Activated CD8-positive, alpha-beta memory T cell treated with anti-CD3 and anti-CD28 coated beads, Interleukin-2, amount 50 U/mL, for 48 hours (primary cell): Measurements from ENCODE around the gene MAN1A2.
A peak's percentile ranks its signal among the peaks of the same experiment; 100 is the strongest.
"Not testable (repeated sequence)": the region's sequence is repeated elsewhere in the genome, so short reads cannot be mapped to it uniquely, and the experiment has no call there.

Experiments used
- DNase-seq: peaks from one replicate; pipeline ENCODE4 v3.0.0-alpha.2; 2020

The MAN1A2 gene

GRCh38 chr1:117367046-117368025, at the start of gene MAN1A2:
Gene MAN1A2 (plus strand): TSS chr1:117367449. CDS start chr1:117368184, 735 bp downstream.
- peak; percentile 83 for DNase-seq

GRCh38 chr1:117318011-117318410, 49.2 kb upstream of the MAN1A2 start:
- no peak for DNase-seq

- DNase-seq = no peak
These were observed 48.8 kb upstream of the MAN1A2 start for GRCh38 chr1:117318426-117318825.

GRCh38 chr1:117320515-117320914, 46.7 kb upstream of the MAN1A2 start:
- DNase-seq = no peak

GRCh38 chr1:117321680-117322609, 45.3 kb upstream of the MAN1A2 start:
- DNase-seq = no peak

GRCh38 chr1:117324357-117324756, 42.9 kb upstream of the MAN1A2 start:
- no peak for DNase-seq

- DNase-seq = not testable (repeated sequence)
These were observed 41.2 kb upstream of the MAN1A2 start for GRCh38 chr1:117326035-117326434.

GRCh38 chr1:117327011-117327410, 40.2 kb upstream of the MAN1A2 start:
- no peak for DNase-seq

- no peak for DNase-seq
These were observed 31.7 kb upstream of the MAN1A2 start for GRCh38 chr1:117335376-117336086.

- DNase-seq = no peak
These were observed 31.0 kb upstream of the MAN1A2 start for GRCh38 chr1:117336088-117336817.

GRCh38 chr1:117339866-117340700, 27.2 kb upstream of the MAN1A2 start:
- no peak for DNase-seq

GRCh38 chr1:117341123-117341522, 26.1 kb upstream of the MAN1A2 start:
- no peak for DNase-seq

- DNase-seq = no peak
These were observed 24.9 kb upstream of the MAN1A2 start for GRCh38 chr1:117342397-117342796.

GRCh38 chr1:117346206-117346928, 20.9 kb upstream of the MAN1A2 start:
- no peak for DNase-seq

- DNase-seq = no peak
These were observed 19.3 kb upstream of the MAN1A2 start for GRCh38 chr1:117347907-117348306.

- DNase-seq = not testable (repeated sequence)
These were observed 14.6 kb upstream of the MAN1A2 start for GRCh38 chr1:117352695-117353094.

GRCh38 chr1:117357833-117358603, 9.2 kb upstream of the MAN1A2 start:
- DNase-seq = not testable (repeated sequence)

GRCh38 chr1:117358604-117358887, 8.7 kb upstream of the MAN1A2 start:
- DNase-seq = not testable (repeated sequence)

GRCh38 chr1:117359561-117360289, 7.5 kb upstream of the MAN1A2 start:
- DNase-seq = no peak
